Right cardiac atrium (tissue), 5 donors: ENCODE measurements around the gene POF1B. TPM values are rescaled to one million over a fixed set of nuclear protein-coding genes. Genes with fewer than 3 reads are reported as not detected.
"Not testable (repeated sequence)": the region's sequence is repeated elsewhere in the genome, so short reads cannot be mapped to it uniquely, and the experiment has no call there.

ENCODE experiments used
- ATAC-seq, 2 donors: fragments of 200-7000 bp; cut with Tn5 transposase; one replicate each; pipeline versions ENCODE4 v1.8.0 to v1.9.1; 2020; ENCODE audit warnings: moderate library complexity in 2 of 2, mild to moderate bottlenecking in 1 of 2
- DNase-seq, 3 donors: peaks; one replicate each; pipeline ENCODE4 v3.0.0-alpha.2; 2020
- H3K27ac ChIP-seq: one replicate; pipeline ENCODE4 v1.5.1; 2013; ENCODE audit warnings: mild to moderate bottlenecking, low read length, control low read depth, moderate library complexity
- H3K27me3 ChIP-seq: one replicate; pipeline ENCODE4 v1.6.1; 2013; ENCODE audit not compliant: control insufficient read depth, insufficient read depth
- H3K4me1 ChIP-seq: one replicate; pipeline ENCODE4 v1.6.1; 2013; ENCODE audit warnings: low read length; ENCODE audit not compliant: control insufficient read depth, insufficient read depth
- H3K4me3 ChIP-seq: one replicate; pipeline ENCODE4 v1.5.1; 2013; ENCODE audit warnings: low read length, control low read depth
- H3K9me3 ChIP-seq: one replicate; pipeline ENCODE4 v1.6.1; 2013; ENCODE audit warnings: low read length; ENCODE audit not compliant: control insufficient read depth
- WGBS: extraction: QIAGEN DNeasy Blood & Tissue Kit; methylation state at CpG from one replicate; pipeline ENCODE4 v1.1.7; 2013; 5-methylcytosine and 5-hydroxymethylcytosine counted together
- intact Hi-C, 4 donors: fragments of 100-400 bp; cut with DNase I; formaldehyde crosslinking; loops; one replicate each; pipeline versions ENCODE4 v1.11.0 to v1.14.0; 2022 to 2023
- polyA plus RNA-seq: library from polyadenylated mRNA; stranded (reverse); fragments of 200-250 nt; gene quantifications from one replicate; pipeline ENCODE4 v1.2.3, GENCODE V29; 2013
- total RNA-seq, 4 donors: library from RNA; stranded (reverse); fragmentation: NEBNext Ultra II Directional; extraction: Animal tissue kit (Norgen Biotek cat#: 25700); gene quantifications; one replicate each; pipeline ENCODE4 v1.2.1, GENCODE V29; 2021
- donor health status: healthy with polysubstance abuse.
- donor health status: DM: no; HTN: yes; CAD: no.
- donor health status: DM: no; HTN: no; CAD: no.
- donor health status: DM: no; HTN: yes; CAD: no; lungs with severe emphysema.
- donor health status: DM: yes; HTN: yes; CAD: no.

The POF1B gene
- total and polyA plus RNA-seq, 5 donors: 6.9 to 32.2 (median 25.3) TPM

GRCh38 chrX:85345523-85345922 is 33.9 kb downstream of the POF1B start:
- H3K9me3 ChIP-seq: no peaks in the 10 kb centered on the region
- no peak for ATAC-seq
- no peak overlapping the region for H3K4me3 ChIP-seq
- intact Hi-C loops: no loop called here
- no peaks in the 10 kb centered on the region for H3K4me1 ChIP-seq
- H3K27ac ChIP-seq: no peak overlapping the region
- no peaks in the 10 kb centered on the region for H3K27me3 ChIP-seq
- WGBS: 60% methylated on average over 2 of the region's 2 CpGs
- DNase-seq: no peak

DNA sequence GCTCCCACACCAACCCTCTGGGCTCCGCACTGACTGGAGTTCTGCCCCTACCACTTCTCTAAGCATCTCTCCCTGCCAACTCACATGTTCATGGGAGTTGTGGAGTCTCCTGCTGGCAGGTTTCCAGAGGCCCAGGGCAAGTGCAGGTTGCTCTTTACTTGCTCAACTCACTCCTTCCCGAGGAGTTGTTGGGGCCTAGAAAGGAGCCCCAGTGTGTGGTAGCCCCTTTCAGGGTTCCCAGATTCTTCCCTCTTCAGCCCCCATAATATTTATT is 52.5 kb downstream of the POF1B start:
- DNase-seq: peak in 1 of 3 donors; percentile 10
- Histone ChIP-seq H3K9me3 (no peaks in the 10 kb centered on the region), H3K27ac (no peak overlapping the region), H3K4me1 (no peaks in the 10 kb centered on the region), H3K4me3 (no peak overlapping the region), H3K27me3 (no peaks in the 10 kb centered on the region)
- WGBS: 59% methylated on average over 2 of the region's 2 CpGs
- ATAC-seq: no peak
- intact Hi-C loops: no loop called here

DNA sequence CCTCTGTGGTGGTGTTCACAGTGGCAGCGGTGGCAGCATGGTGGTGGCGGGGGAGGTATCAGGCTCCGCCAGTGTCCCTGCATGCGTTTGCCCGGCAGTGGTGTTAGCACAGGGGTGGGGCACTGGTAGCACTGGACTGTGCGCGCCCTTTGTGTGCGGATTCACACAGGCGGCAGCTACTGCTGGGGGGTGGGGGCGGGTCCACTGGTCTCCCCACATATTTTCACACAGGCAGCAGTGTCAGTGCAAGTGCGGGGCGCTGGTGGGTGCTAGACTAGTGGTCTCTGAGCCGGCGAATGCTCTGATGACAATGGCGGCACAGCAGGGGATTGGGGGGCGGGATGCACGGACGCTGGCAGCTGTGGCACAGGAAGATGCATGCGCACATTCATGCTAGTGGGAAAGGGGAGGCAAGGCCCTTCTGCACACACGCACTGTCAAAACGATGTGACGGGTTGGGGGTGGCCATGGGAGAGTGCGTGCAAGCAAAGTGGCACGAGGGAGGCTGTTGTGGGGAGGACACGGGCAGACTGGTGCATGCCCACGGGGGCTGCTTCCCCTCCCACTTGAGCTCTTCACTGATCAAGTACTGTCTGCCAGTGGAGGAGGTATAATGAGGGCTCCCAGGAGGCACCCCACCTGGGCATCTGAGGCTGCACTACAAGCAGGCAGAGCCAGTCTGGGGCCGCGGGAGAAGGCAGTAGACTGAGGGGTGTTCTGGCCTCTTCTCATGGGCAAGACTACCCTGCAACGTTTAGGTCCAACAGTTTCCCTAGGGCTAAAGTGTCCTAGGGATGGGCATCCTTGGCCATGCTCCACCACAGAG is 53.0 kb downstream of the POF1B start:
- intact Hi-C loops: no loop called here

GRCh38 chrX:85311348-85311747 is 68.1 kb downstream of the POF1B start:
- ATAC-seq, intact Hi-C loops, H3K27me3 ChIP-seq, H3K27ac ChIP-seq, DNase-seq, H3K4me1 ChIP-seq, H3K9me3 ChIP-seq, H3K4me3 ChIP-seq: not testable (repeated sequence)
- WGBS: 93% methylated on average over 2 of the region's 2 CpGs

More for the DNA sequence above, 53.0 kb downstream of the POF1B start:
- peak; percentile 4 to 41 (median 22) for DNase-seq
- no peak for ATAC-seq
- Histone ChIP-seq H3K27me3 (no peaks in the 10 kb centered on the region), H3K4me3 (no peak overlapping the region), H3K27ac (no peak overlapping the region), H3K9me3 (no peaks in the 10 kb centered on the region), H3K4me1 (no peaks in the 10 kb centered on the region)
- WGBS: 93% methylated on average over 29 of the region's 29 CpGs

DNA sequence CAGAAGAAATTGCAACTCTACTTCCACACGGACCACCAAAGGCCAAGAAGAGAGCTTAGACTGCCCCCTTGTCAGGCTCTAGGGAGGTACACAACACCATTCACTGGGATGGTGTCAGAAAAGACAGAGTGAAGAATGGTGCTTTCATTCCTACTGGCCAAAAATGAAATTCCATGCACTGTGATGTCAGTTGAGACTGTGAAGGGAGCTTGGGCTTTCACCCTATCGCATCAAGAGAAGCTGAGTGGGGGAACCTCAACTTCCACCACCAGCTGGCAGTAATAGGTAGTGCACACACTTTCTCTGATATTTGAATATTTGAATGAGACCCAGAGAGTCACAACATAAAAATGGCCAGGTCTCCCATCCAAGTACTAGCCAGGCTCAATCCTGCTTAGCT is 69.7 kb downstream of the POF1B start:
- Histone ChIP-seq H3K27me3 (no peaks in the 10 kb centered on the region), H3K9me3 (no peaks in the 10 kb centered on the region), H3K4me1 (no peaks in the 10 kb centered on the region), H3K4me3 (no peak overlapping the region), H3K27ac (no peak overlapping the region)
- 79% methylated on average over 2 of the region's 2 CpGs for WGBS
- DNase-seq (no peak), ATAC-seq (no peak)
- intact Hi-C loops: no loop called here

- no peaks in the 10 kb centered on the region for H3K4me1 ChIP-seq
Measured at GRCh38 chrX:85303544-85303943, 75.9 kb downstream of the POF1B start.

DNA sequence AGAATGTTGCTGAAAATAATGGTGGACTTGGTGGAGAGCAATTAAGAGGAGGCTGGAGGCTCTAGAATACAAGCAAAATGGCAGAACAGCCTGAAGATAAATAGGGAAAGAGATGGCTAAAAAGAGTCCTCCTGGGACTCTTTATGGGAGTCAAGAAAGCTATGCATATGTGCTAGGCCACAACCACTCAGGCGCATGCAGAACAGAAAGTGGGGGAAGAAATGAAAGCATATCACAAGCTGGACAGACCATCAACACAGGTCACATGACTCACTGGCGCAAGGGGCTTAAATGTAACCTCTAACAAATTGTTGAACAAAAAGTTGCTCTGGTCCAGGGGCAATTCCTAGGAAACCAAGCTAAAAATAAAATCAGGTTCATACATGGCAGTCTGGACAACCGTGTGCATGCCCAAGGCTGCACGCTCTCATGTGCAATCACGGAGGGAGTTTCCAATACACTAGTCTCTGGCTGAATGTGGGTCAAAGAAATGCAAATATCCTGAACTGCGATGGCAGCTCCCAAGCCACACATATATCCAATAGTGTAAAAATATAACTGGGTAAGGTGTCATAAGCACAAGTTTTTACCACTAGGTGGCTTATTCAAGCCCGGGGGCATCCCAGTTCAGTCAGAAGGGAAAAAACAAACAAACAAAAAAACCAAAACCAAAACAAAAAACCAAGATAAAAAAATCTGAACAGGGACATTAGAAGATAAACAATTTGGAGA is 90.3 kb downstream of the POF1B start:
- WGBS: 94% methylated on average over 7 of the region's 7 CpGs
- no peak for ATAC-seq
- no peaks in the 10 kb centered on the region for H3K4me1 ChIP-seq
- H3K27me3 ChIP-seq: no peaks in the 10 kb centered on the region
- no peaks in the 10 kb centered on the region for H3K9me3 ChIP-seq
- no peak overlapping the region for H3K4me3 ChIP-seq
- intact Hi-C loops: no loop called here
- H3K27ac ChIP-seq: no peak overlapping the region
- DNase-seq: no peak

More at GRCh38 chrX:85303544-85303943, 75.9 kb downstream of the POF1B start:
- no peak overlapping the region for H3K27ac ChIP-seq
- DNase-seq (no peak), ATAC-seq (no peak)
- no peaks in the 10 kb centered on the region for H3K27me3 ChIP-seq
- intact Hi-C loops: no loop called here
- no peaks in the 10 kb centered on the region for H3K9me3 ChIP-seq
- no peak overlapping the region for H3K4me3 ChIP-seq
- WGBS: 76% methylated on average over 3 of the region's 3 CpGs

DNA sequence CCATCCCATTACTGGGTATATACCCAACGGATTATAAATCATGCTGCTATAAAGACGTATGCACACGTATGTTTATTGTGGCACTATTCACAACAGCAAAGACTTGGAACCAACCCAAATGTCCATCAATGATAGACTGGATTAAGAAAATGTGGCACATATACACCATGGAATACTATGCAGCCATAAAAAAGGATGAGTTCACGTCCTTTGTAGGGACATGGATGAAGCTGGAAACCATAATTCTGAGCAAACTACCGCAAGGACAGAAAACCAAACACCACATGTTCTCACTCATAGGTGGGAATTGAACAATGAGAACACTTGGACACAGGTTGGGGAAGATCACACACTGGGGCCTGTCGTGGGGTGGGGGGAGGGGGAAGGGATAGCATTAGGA is 94.2 kb downstream of the POF1B start:
- intact Hi-C loops: not testable (repeated sequence)

DNA sequence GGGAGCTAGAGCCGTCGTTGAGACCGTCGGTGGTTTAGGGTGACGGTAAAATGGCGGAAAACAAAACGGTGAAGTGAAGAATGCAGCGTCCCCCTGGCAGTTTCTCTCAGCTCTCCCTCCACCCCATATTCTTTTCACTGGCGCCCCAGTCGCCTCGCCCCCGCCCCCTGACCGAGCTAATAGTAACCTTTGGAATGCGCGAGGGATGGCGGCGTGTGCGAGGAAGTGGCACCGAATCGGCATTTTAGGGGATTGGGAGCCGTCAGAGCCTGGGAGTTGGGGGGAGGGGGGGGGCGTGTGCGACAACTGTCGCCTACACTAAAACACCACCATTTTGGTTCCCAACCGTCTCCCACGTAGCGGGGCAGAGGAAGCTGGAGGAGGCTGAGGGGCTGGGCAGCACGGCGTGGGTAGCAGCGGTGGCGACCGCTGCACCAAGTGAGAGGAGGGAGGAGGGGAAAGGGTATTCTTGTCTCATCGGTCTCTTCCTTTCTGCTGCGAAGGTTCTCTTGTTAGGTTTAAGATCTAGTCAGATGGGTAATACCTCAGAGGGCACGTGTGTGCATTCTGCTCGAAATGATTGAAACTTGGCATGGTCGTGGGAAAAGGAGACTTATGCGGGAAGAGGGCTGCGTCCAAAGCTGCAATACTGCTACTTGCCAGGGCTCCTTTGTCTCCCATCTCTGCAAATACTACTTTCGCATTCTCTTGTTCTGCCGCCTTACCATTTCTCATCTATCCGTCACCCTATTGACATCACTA is 134.8 kb downstream of the POF1B start:
- DNase-seq (peak; percentile 13 to 40 (median 34)), ATAC-seq (peak; percentile 68 to 70)
- H3K27ac ChIP-seq: peak overlapping the region; percentile 9
- peak overlapping the region; percentile 78 for H3K4me3 ChIP-seq
- intact Hi-C loops: no loop called here
- H3K4me1 ChIP-seq: no peaks in the 10 kb centered on the region
- H3K27me3 ChIP-seq: no peaks in the 10 kb centered on the region
- H3K9me3 ChIP-seq: no peaks in the 10 kb centered on the region
- WGBS: under 1% methylated on average over 42 of the region's 42 CpGs

More for the DNA sequence above, 94.2 kb downstream of the POF1B start:
- not testable (repeated sequence) for H3K9me3 ChIP-seq, H3K27me3 ChIP-seq, ATAC-seq, H3K27ac ChIP-seq, H3K4me3 ChIP-seq, H3K4me1 ChIP-seq, DNase-seq
- WGBS: 93% methylated on average over 6 of the region's 6 CpGs

GRCh38 chrX:85243761-85244449 is 135.6 kb downstream of the POF1B start, which contains the start of the genes SATL1 and ZNF711:
TSS of gene SATL1 (minus strand) at chrX:85243779. CDS start at chrX:85108968, 134,811 bp downstream.
TSS of gene ZNF711 (plus strand) at chrX:85243991. CDS start at chrX:85247573, 3,582 bp downstream.
- H3K9me3 ChIP-seq: no peaks in the 10 kb centered on the region
- peak; percentile 91 to 92 for ATAC-seq
- under 1% methylated on average over 63 of the region's 65 CpGs for WGBS
- H3K4me1 ChIP-seq: no peaks in the 10 kb centered on the region
- peak within 1 kb of the TSS; percentile 9 for H3K27ac ChIP-seq
- H3K4me3 ChIP-seq: peak within 1 kb of the TSS; percentile 78
- H3K27me3 ChIP-seq: no peaks in the 10 kb centered on the region
- peak; percentile 55 to 76 (median 73) for DNase-seq
- intact Hi-C loops: no loop called here
